Measurements from ENCODE around the gene MRPL51.

MRPL51 gene

GRCh38 chr12:6532051-6532926 lies 39.2 kb upstream of the MRPL51 start:
- Histone ChIP-seq H3K27ac (peak overlapping the region; percentile 99), H3K4me3 (peak overlapping the region; percentile 97), H3K9me3 (no peaks in the 10 kb centered on the region), H3K9ac (peak overlapping the region; percentile 99), H3K27me3 (no peaks in the 10 kb centered on the region), H3K4me1 (peaks cover 39% of the 10 kb centered on the region), H3K36me3 (peaks cover 67% of the 10 kb centered on the region), H3K4me2 (peak overlapping the region; percentile 99), H4K20me1 (peaks cover 28% of the 10 kb centered on the region)
- TF ChIP-seq Cebpa-rat (IDR thresholded peaks at IDR 0.05): no peak

- Histone ChIP-seq H3K4me2 (no peak overlapping the region), H3K27ac (no peak overlapping the region), H3K9me3 (no peaks in the 10 kb centered on the region), H3K4me1 (peaks cover 24% of the 10 kb centered on the region), H3K27me3 (no peaks in the 10 kb centered on the region), H3K36me3 (peaks cover 67% of the 10 kb centered on the region), H4K20me1 (peaks cover 13% of the 10 kb centered on the region), H3K4me3 (no peak overlapping the region), H3K9ac (peak overlapping the region; percentile 15; the same call in 1 of the 2 replicates)
- TF ChIP-seq Cebpa-rat (IDR thresholded peaks at IDR 0.05): no peak
Observed at GRCh38 chr12:6530576-6531260, 37.7 kb upstream of the MRPL51 start.

DNA sequence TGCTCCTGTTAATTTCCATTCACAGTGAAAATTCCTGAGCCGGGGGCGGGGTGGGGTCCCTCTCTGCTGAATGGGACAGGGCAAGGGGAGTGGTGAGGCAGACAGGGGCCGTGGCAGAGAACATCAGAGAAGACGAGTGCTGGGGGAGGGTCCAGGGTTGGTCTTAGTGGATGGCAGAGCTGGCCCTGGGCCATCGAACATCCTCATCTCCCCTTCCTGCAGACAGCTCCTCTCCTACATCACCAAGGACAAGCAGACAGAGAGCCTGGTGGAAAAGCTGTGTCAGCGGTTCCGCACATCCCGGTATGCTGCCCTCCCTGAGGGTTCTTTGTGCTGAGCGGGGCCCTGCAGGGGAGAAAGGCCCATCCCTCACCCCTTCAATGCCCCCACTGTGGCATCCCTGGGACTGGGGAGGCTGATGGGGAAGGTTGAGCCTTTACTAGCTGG lies 36.3 kb upstream of the MRPL51 start:
- no peak overlapping the region for H3K4me3 ChIP-seq
- TF ChIP-seq Cebpa-rat (IDR thresholded peaks at IDR 0.05): no peak
- H3K4me2 ChIP-seq: no peak overlapping the region
- no peaks in the 10 kb centered on the region for H3K27me3 ChIP-seq
- peaks cover 74% of the 10 kb centered on the region for H3K36me3 ChIP-seq
- no peaks in the 10 kb centered on the region for H4K20me1 ChIP-seq
- no peaks in the 10 kb centered on the region for H3K9me3 ChIP-seq
- no peak overlapping the region for H3K27ac ChIP-seq
- no peak overlapping the region for H3K9ac ChIP-seq
- peaks cover 24% of the 10 kb centered on the region for H3K4me1 ChIP-seq

GRCh38 chr12:6528539-6529235 lies 35.6 kb upstream of the MRPL51 start:
- no peak for TF ChIP-seq Cebpa-rat (IDR thresholded peaks at IDR 0.05)
- peaks cover 24% of the 10 kb centered on the region for H3K4me1 ChIP-seq
- H3K4me3 ChIP-seq: no peak overlapping the region
- H4K20me1 ChIP-seq: no peaks in the 10 kb centered on the region
- peaks cover 80% of the 10 kb centered on the region for H3K36me3 ChIP-seq
- no peak overlapping the region for H3K9ac ChIP-seq
- H3K27ac ChIP-seq: no peak overlapping the region
- no peaks in the 10 kb centered on the region for H3K27me3 ChIP-seq
- H3K4me2 ChIP-seq: no peak overlapping the region
- H3K9me3 ChIP-seq: no peaks in the 10 kb centered on the region

GRCh38 chr12:6527711-6528110 lies 34.6 kb upstream of the MRPL51 start:
- Histone ChIP-seq H3K9ac (no peak overlapping the region), H3K27me3 (no peaks in the 10 kb centered on the region), H3K4me2 (no peak overlapping the region), H3K27ac (no peak overlapping the region), H3K36me3 (peaks cover 90% of the 10 kb centered on the region), H4K20me1 (no peaks in the 10 kb centered on the region), H3K4me3 (no peak overlapping the region), H3K9me3 (no peaks in the 10 kb centered on the region), H3K4me1 (peaks cover 17% of the 10 kb centered on the region)
- no peak for TF ChIP-seq Cebpa-rat (IDR thresholded peaks at IDR 0.05)

DNA sequence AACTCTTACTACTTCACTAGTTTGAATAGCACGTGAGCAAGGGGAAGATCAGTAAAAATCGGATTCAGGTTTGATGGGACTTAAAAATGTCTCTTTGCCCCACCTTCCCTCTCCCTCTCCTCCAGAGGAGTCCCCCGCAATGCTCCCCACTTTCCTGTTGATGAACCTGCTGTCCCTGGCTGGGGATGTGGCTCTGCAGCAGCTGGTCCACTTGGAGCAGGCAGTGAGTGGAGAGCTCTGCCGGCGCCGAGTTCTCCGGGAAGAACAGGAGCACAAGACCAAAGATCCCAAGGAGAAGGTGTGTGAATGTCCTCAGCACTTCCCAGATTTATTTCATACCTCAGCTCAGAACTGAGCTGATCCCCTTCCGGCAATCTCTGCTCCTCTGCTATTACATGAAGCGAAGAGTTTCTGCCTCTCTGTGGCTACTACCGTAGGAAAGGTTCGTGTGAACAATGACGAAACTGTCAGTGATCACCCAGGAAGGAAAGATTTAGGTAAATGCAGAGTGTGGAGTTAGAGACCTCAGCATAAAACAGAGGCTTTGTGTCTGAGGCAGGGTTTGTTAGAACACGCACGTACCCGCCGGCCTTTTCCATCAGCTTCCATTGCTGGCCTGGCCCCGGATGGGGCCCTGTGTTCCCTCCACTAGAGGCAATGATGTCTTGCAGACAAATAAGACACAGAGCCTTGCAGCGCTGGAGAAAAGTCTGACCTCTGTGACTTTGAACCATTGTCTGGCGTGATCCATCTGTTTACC lies 33.9 kb upstream of the MRPL51 start:
- Histone ChIP-seq H3K4me3 (no peak overlapping the region), H3K9me3 (no peaks in the 10 kb centered on the region), H3K4me2 (no peak overlapping the region), H3K36me3 (peaks cover 98% of the 10 kb centered on the region), H3K27ac (no peak overlapping the region), H3K27me3 (no peaks in the 10 kb centered on the region), H3K9ac (no peak overlapping the region), H4K20me1 (no peaks in the 10 kb centered on the region), H3K4me1 (peaks cover 9% of the 10 kb centered on the region)
- no peak for TF ChIP-seq Cebpa-rat (IDR thresholded peaks at IDR 0.05)

DNA sequence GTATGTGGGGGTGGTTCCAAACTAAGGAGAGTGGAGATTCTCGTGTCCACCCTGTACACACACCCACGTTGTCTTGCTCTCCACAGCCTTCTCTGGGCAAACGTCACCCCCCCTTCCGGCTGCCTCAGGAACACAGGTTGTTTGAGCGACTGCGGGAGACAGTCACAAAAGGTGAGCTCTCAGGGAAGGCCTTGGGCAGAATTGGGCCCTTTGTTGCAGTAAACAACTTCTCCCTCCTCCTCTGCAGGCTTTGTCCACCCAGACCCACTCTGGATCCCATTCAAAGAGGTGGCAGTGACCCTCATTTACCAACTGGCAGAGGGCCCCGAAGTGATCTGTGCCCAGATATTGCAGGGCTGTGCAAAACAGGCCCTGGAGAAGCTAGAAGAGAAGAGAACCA lies 33.1 kb upstream of the MRPL51 start:
- Histone ChIP-seq H3K27me3 (no peaks in the 10 kb centered on the region), H3K9me3 (no peaks in the 10 kb centered on the region), H3K36me3 (peaks cover 100% of the 10 kb centered on the region), H3K9ac (no peak overlapping the region), H3K4me3 (no peak overlapping the region), H3K4me1 (peaks cover 2% of the 10 kb centered on the region; the same call in 1 of the 2 replicates), H4K20me1 (no peaks in the 10 kb centered on the region), H3K27ac (no peak overlapping the region), H3K4me2 (no peak overlapping the region)
- no peak for TF ChIP-seq Cebpa-rat (IDR thresholded peaks at IDR 0.05)

- no peak overlapping the region for H3K9ac ChIP-seq
- no peak overlapping the region for H3K4me3 ChIP-seq
- no peaks in the 10 kb centered on the region for H3K9me3 ChIP-seq
- H3K4me1 ChIP-seq: no peaks in the 10 kb centered on the region
- no peaks in the 10 kb centered on the region for H4K20me1 ChIP-seq
- no peak for TF ChIP-seq Cebpa-rat (IDR thresholded peaks at IDR 0.05)
- H3K4me2 ChIP-seq: no peak overlapping the region
- H3K36me3 ChIP-seq: peaks cover 100% of the 10 kb centered on the region
- no peak overlapping the region for H3K27ac ChIP-seq
- no peaks in the 10 kb centered on the region for H3K27me3 ChIP-seq
Observed at GRCh38 chr12:6524648-6525047, 31.6 kb upstream of the MRPL51 start.

- no peak overlapping the region for H3K9ac ChIP-seq
- no peaks in the 10 kb centered on the region for H4K20me1 ChIP-seq
- H3K4me1 ChIP-seq: no peaks in the 10 kb centered on the region
- H3K4me3 ChIP-seq: no peak overlapping the region
- H3K36me3 ChIP-seq: peaks cover 100% of the 10 kb centered on the region
- no peak for TF ChIP-seq Cebpa-rat (IDR thresholded peaks at IDR 0.05)
- no peak overlapping the region for H3K27ac ChIP-seq
- H3K27me3 ChIP-seq: no peaks in the 10 kb centered on the region
- H3K4me2 ChIP-seq: no peak overlapping the region
- H3K9me3 ChIP-seq: no peaks in the 10 kb centered on the region
Observed at GRCh38 chr12:6523708-6524107, 30.6 kb upstream of the MRPL51 start.

All from BLaER1 (cell line).